Dedifferentiated amniotic fluid mesenchymal stem cell (primary cell): ENCODE results near the gene CLNK.

ENCODE experiments used
- DNase-seq: peaks from one replicate; pipeline ENCODE4 v3.0.0-alpha.2; 2016; ENCODE audit errors: extremely low spot score

CLNK gene

GRCh38 chr4:10456260-10456594, 228.3 kb downstream of the CLNK start:
- DNase-seq = no peak

- no peak for DNase-seq
Observed at GRCh38 chr4:10455133-10455532, 229.4 kb downstream of the CLNK start.

- no peak for DNase-seq
Observed at GRCh38 chr4:10454726-10455125, 229.8 kb downstream of the CLNK start.

- DNase-seq = no peak
Observed at GRCh38 chr4:10454121-10454520, 230.4 kb downstream of the CLNK start.

GRCh38 chr4:10448991-10449390, 235.6 kb downstream of the CLNK start:
- DNase-seq = no peak

- DNase-seq = no peak
Observed at GRCh38 chr4:10442976-10443375, 241.6 kb downstream of the CLNK start.

- no peak for DNase-seq
Observed at GRCh38 chr4:10441512-10441911, 243.1 kb downstream of the CLNK start.

GRCh38 chr4:10438924-10439323, 245.6 kb downstream of the CLNK start:
- no peak for DNase-seq

- DNase-seq = no peak
Observed at GRCh38 chr4:10437735-10438134, 246.8 kb downstream of the CLNK start.
